Cerebellar nuclear complex (tissue), 1 donor: Measurements from ENCODE around the gene PMIS2.
"Not testable (repeated sequence)": the region's sequence is repeated elsewhere in the genome, so short reads cannot be mapped to it uniquely, and the experiment has no call there.

Source experiments
- DNase-seq, 2 experiments: peaks; one replicate each; lab custom pipeline; 2025; lab: John Stamatoyannopoulos, UW

Gene PMIS2

DNA sequence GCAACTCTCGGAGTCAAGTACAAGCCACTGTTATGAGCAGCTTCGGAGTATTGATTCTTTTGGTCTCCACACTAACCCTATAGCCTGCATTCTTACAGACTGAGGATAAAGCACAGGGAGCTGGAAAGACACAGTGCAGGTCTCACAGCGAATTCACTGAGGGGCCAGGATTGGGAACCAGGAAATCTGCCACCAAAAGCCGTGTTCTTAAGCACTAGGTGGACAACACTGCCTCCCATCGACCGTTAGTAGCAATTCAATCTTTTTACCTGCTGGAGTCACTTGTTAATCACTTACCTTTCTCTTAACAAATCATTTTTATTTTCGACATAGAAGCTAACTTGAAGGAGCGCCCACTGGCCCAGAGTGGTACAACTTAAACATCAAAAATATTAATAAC is 6.3 kb downstream of the PMIS2 start:
- DNase-seq: no peak

DNA sequence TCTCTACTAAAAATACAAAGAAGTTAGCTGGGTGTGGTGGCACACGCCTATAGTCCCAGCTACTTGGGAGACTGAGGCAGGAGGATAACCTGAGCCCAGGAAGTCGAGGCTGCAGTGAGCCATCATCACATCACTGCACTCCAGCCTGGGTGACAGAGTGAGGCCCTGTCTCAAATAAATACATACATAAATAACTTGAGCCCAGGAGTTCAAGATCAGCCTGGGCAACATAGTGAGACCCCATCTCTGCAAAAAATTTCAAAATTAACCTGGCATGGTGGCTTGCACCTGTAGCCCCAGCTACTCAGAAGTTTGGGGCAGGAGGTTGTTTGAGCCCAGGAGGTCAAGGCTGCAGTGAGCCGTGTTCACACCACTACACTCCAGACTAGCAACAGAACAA is 9.1 kb downstream of the PMIS2 start:
- not testable (repeated sequence) for DNase-seq

- no peak for DNase-seq
Measured at GRCh38 chr19:35595928-35596327, 10.0 kb downstream of the PMIS2 start.

GRCh38 chr19:35596366-35596999 is 10.5 kb downstream of the PMIS2 start:
- DNase-seq: no peak

DNA sequence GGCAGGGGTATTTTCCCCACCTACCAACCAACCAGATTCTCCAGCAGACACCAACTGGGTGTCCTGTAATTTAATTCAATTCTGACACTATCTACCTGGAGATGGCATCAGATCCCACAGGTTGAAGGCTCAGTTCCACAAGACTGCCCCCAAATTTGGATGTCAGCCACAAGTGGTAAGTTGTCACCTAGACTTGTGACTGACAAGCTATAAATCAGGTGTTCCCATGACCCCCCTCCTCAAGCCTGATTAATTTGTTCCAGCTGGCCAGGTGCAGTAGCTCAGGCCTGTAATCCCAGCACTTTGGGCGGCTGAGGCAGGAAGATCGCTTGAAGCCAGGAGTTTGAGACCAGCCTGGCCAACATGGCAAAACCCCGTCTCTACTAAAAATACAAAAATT is 16.0 kb downstream of the PMIS2 start:
- DNase-seq: no peak

DNA sequence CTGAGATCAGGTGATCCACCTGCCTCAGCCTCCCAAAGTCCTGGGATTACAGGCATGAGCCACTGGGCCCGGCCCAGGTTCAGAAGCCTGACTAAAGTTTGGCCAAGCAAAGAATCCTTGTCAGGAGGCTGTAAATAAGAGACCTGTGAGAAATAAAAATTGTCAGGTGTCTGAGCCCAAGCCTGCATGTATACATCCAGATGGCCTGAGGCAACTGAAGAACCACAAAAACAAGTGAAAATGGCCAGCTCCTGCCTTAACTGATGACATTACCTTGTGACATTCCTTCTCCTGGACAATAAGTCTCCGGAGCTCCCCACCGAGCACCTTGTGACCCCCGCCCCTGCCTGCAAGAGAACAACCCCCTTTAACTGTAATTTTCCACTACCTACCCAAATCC is 18.5 kb downstream of the PMIS2 start:
- DNase-seq: not testable (repeated sequence)

DNA sequence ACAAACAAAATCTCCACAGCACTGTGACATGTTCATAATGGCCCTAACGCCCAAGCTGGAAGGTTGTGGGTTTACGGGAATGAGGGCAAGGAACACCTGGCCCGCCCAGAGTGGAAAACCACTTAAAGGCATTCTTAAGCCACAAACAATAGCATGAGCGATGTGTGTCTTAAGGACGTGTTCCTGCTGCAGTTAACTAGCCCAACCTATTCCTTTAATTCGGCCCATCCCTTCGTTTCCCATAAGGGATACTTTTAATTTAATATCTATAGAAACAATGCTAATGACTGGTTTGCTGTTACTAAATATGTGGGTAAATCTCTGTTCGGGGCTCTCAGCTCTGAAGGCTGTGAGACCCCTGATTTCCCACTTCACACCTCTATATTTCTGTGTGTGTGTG is 21.2 kb downstream of the PMIS2 start:
- DNase-seq: not testable (repeated sequence)

- no peak for DNase-seq
Measured at GRCh38 chr19:35607661-35608060, 21.7 kb downstream of the PMIS2 start.

- no peak for DNase-seq
Measured at GRCh38 chr19:35608251-35608650, 22.3 kb downstream of the PMIS2 start.

- DNase-seq: no peak
Measured at GRCh38 chr19:35609851-35610353, 23.9 kb downstream of the PMIS2 start.

DNA sequence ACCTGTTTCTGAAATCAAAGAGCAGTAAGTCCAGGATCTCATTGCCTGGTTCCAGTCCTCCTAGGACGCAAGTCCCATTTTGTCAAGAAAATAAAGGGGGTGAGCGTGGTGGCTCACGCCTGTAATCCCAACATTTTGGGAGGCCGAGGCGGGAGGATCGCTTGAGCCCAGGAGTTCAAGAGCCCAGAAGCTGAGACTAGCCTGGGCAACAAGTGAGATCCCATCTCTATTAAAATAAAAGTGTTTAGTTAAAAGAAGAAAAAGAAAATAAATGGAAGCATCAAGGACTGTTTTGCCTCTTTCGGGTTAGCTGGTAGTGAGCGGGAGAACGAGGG is 26.2 kb downstream of the PMIS2 start:
- no peak for DNase-seq

- DNase-seq: peak; percentile 21 to 44
Measured at GRCh38 chr19:35612559-35613321, 26.8 kb downstream of the PMIS2 start, which contains the start of gene HAUS5. TSS of gene HAUS5 (plus strand) at chr19:35612735. CDS start at chr19:35612795, 60 bp downstream.

DNA sequence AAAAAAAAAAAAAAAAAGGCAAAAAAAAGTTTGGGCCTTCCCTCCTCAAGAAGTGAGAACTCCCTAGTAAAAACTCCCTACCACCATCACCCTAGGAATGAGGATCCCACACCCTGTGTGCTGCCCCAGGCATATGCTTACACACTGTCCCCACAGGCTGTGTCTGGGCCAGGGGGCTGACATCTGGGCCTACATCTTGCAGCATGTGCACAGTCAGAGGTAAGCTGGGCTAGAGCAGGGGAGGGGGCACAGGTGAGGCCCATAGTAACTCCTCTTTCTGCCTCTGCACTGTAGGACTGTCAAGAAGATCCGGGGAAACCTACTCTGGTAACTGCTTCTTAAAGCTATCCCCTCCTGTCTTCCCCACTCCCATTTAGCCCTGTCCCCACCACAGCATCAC is 27.6 kb downstream of the PMIS2 start:
- no peak for DNase-seq

- no peak for DNase-seq
Measured at GRCh38 chr19:35615036-35615435, 29.1 kb downstream of the PMIS2 start.

DNA sequence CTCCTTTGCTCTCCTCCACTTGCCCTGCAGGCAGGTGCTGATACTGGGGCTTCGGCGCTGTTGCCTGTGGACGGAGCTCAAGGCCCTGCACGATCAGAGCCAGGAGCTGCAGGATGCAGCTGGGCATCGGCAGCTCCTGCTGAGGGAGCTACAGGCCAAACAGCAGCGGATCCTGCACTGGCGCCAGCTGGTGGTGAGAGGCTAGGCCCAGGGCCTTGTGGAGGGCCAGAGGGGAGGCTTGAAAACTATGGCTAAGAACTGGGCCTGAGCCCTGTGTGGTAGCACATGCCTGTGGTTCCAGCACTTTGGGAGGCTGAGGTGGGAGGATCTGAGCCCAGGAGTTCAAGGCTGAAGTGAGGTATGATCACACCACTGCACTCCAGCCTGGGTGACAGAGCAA is 32.9 kb downstream of the PMIS2 start:
- no peak for DNase-seq

GRCh38 chr19:35619290-35619923 is 33.4 kb downstream of the PMIS2 start:
- DNase-seq: no peak

GRCh38 chr19:35620001-35620400 is 34.0 kb downstream of the PMIS2 start:
- no peak for DNase-seq

DNA sequence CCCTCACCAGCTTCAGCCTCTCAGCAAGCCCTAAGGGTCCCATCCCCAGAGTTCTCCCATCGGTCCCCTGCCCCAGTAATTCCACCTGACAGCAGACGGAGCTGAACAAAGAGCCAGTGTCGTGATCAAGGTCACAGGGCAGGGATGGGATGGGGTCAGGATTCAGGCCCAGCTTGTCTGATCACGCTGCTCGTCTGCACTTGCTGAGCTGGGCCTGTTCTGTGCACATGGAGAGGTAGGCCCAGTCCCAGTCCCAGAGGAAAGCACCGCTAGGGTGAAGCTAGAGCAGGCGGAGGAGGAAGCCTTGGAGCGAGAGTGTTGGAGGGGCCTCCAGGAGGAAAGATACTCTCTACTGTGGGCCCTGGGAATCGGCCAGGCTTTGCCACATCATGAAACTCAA is 35.7 kb downstream of the PMIS2 start:
- DNase-seq: no peak

DNA sequence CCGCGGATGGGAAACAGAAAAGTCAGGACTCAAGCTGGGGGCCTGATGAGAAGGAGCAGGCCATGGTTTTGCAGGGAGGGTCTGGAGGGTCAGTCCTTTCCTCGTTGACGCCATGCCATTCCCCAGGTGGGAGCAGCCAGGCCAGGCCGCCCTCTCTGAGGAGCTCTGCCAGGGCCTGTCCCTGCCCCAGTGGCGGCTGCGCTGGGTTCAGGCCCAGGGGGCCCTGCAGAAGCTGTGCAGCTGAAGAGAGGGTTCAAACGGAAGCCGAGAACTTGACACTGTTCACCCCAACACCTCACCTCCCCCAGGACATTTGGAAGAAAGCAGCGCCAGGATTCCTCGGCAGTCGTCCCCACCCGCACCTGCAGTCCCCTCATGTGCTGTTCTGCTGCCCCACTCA is 36.8 kb downstream of the PMIS2 start:
- no peak for DNase-seq

GRCh38 chr19:35623327-35624010 is 37.5 kb downstream of the PMIS2 start:
- DNase-seq: no peak

DNA sequence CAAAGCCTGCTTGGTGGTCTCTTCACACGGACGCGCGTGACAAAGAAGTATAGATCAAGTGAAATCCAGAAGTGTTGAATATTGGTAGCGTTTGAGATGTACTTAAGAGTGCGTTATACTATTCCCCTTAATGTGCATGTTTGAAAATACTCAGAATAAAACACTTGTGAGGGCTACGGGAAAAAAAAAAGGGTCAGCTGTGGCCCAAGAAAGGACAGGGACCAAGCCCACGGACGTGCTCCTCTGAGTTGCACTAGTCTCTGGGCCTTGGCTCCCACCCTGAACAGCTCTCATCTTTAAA is 42.2 kb downstream of the PMIS2 start:
- DNase-seq: no peak

GRCh38 chr19:35628565-35629331 is 42.8 kb downstream of the PMIS2 start, which contains the start of gene RBM42:
TSS of gene RBM42 (plus strand) at chr19:35629036. CDS start at chr19:35629154, 118 bp downstream.
- DNase-seq: peak; percentile 83 to 95
